ENCODE measurements around the gene ZFAND2A. TPM values are rescaled to one million over a fixed set of nuclear protein-coding genes. Genes with fewer than 3 reads are reported as not detected.

Gene ZFAND2A
- total and polyA plus RNA-seq, 7 donors: 21.6 to 231 (median 28.2) TPM

DNA sequence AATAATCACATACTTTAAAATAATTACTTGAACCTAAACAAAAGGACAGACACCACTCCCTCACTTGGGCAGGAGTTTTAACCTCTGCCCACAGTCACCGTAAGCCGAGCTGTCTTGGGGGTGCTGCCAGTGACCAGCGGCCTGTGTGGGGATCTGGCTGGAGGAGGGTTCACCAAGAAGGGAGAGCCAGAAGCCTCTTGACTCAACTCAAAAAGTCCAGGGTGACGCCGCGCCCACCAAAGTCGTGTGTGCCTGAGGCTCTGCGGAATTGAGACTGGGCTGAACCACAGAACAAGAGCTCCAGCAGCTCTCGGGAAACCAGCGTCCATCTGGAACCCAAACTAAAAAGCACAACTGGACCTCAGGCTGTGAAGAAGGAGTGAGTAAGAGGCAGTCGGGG lies 35.8 kb downstream of the ZFAND2A start:
- DNase-seq: no peak
- 84 to 87% methylated on average over 11 of the region's 11 CpGs for WGBS, 2 donors

DNA sequence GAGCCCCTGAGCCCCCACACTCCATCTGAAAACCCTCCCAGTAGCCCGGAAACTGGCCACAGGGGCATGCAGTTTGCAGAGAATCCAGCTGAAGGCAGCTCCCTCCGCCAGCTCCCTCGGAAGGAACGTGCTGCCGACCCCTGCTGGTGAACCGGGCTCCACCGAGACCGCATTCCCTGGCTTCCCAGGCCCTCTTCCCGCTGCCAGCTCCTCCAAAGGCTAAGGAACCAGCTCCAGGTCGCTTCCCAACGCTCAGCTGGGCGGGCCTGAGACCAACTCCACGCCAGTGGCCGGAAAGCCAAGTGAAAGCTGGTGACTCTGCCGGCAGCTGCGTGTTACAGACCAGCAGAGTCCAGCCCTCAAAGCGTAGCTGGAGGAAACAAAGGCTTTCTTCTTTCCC lies 36.3 kb downstream of the ZFAND2A start:
- peak in 3 of 4 donors; percentile 35 to 60 (median 50) for TF ChIP-seq POLR2AphosphoS5 (IDR thresholded peaks at IDR 0.05)
- TF ChIP-seq EP300 (IDR thresholded peaks at IDR 0.05): no peak
- TF ChIP-seq, protein P1, sequence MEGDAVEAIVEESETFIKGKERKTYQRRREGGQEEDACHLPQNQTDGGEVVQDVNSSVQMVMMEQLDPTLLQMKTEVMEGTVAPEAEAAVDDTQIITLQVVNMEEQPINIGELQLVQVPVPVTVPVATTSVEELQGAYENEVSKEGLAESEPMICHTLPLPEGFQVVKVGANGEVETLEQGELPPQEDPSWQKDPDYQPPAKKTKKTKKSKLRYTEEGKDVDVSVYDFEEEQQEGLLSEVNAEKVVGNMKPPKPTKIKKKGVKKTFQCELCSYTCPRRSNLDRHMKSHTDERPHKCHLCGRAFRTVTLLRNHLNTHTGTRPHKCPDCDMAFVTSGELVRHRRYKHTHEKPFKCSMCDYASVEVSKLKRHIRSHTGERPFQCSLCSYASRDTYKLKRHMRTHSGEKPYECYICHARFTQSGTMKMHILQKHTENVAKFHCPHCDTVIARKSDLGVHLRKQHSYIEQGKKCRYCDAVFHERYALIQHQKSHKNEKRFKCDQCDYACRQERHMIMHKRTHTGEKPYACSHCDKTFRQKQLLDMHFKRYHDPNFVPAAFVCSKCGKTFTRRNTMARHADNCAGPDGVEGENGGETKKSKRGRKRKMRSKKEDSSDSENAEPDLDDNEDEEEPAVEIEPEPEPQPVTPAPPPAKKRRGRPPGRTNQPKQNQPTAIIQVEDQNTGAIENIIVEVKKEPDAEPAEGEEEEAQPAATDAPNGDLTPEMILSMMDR (IDR thresholded peaks at IDR 0.05): peak; percentile 62 to 81 (median 70)
- Histone ChIP-seq H3K36me3 (peaks cover 0 to 5% (median 1%) of the 10 kb centered on the region in 4 donors), H3K27me3 (no peaks in the 10 kb centered on the region), H3K27ac (peak overlapping the region; percentile 74 to 87 (median 80)), H3K4me3 (peak overlapping the region in 3 of 4 donors; percentile 12 to 32 (median 27)), H3K9me3 (no peaks in the 10 kb centered on the region), H3K4me1 (peaks cover 0 to 25% (median 23%) of the 10 kb centered on the region in 4 donors)
- intact Hi-C loops (cut with DNase I): loop anchor here (1.0 kb wide), 1 partner anchor 36 kb away; no protein-coding TSS in a partner anchor
- 69 to 79% methylated on average over 17 of the region's 17 CpGs for WGBS, 2 donors
- DNase-seq: peak; percentile 94

More for the DNA sequence above, 35.8 kb downstream of the ZFAND2A start:
- Histone ChIP-seq H3K36me3 (peaks cover 0 to 5% (median 1%) of the 10 kb centered on the region in 4 donors), H3K4me1 (peaks cover 0 to 25% (median 23%) of the 10 kb centered on the region in 4 donors), H3K27me3 (no peaks in the 10 kb centered on the region), H3K9me3 (no peaks in the 10 kb centered on the region), H3K4me3 (peak overlapping the region in 3 of 4 donors; percentile 12 to 32 (median 27)), H3K27ac (peak overlapping the region; percentile 74 to 87 (median 80))
- intact Hi-C loops (cut with DNase I): no loop called here
- TF ChIP-seq EP300 (IDR thresholded peaks at IDR 0.05) (no peak), POLR2A (IDR thresholded peaks at IDR 0.05) (no peak), POLR2AphosphoS5 (IDR thresholded peaks at IDR 0.05) (no peak)
- TF ChIP-seq, protein P1 (IDR thresholded peaks at IDR 0.05): no peak

DNA sequence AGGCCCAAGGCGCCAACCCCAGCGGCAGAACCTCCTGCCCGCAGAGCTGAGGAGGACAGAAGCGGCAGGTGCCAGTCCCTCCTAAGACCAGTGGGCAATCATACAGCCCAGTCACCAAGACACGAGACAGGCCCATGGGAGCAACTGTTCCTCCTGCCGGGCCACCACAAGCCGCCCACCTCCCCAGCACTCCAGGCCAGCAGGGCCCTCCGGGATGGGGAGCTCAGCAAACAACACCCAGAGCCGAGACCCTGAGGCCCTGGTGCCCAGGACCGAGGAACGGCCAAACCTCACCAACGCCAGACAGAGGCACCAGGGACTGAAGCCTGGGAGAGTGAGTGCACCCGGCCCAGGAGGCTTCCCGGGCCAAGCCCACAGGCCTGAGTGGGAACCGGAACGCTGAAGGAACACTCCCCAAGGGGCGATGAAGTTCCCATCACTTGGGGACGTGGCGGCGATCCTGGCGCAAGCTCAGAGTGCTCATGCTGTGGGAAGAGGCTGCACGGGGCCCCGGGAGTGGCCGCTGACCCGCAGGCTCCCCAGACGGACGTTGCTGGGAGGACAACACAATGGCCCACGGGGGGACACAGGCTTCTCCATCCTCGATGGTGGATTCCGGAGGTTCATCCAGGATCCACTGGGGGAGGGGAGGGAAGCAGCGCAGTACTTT lies 37.0 kb downstream of the ZFAND2A start:
- TF ChIP-seq EP300 (IDR thresholded peaks at IDR 0.05) (no peak), POLR2A (IDR thresholded peaks at IDR 0.05) (no peak), POLR2AphosphoS5 (IDR thresholded peaks at IDR 0.05) (no peak)
- TF ChIP-seq, protein P1 (IDR thresholded peaks at IDR 0.05): no peak
- Histone ChIP-seq H3K27me3 (no peaks in the 10 kb centered on the region), H3K27ac (peak overlapping the region; percentile 74 to 87 (median 80)), H3K9me3 (no peaks in the 10 kb centered on the region), H3K36me3 (peaks cover 0 to 5% (median 1%) of the 10 kb centered on the region in 4 donors), H3K4me3 (peak overlapping the region in 1 of 4 donors; percentile 32), H3K4me1 (peaks cover 0 to 25% (median 23%) of the 10 kb centered on the region in 4 donors)
- intact Hi-C loops (cut with DNase I): loop anchor here (1.0 kb wide), 1 partner anchor 36 kb away; no protein-coding TSS in a partner anchor
- DNase-seq: no peak
- WGBS, 2 donors: 82 to 92% methylated on average over 31 of the region's 31 CpGs

DNA sequence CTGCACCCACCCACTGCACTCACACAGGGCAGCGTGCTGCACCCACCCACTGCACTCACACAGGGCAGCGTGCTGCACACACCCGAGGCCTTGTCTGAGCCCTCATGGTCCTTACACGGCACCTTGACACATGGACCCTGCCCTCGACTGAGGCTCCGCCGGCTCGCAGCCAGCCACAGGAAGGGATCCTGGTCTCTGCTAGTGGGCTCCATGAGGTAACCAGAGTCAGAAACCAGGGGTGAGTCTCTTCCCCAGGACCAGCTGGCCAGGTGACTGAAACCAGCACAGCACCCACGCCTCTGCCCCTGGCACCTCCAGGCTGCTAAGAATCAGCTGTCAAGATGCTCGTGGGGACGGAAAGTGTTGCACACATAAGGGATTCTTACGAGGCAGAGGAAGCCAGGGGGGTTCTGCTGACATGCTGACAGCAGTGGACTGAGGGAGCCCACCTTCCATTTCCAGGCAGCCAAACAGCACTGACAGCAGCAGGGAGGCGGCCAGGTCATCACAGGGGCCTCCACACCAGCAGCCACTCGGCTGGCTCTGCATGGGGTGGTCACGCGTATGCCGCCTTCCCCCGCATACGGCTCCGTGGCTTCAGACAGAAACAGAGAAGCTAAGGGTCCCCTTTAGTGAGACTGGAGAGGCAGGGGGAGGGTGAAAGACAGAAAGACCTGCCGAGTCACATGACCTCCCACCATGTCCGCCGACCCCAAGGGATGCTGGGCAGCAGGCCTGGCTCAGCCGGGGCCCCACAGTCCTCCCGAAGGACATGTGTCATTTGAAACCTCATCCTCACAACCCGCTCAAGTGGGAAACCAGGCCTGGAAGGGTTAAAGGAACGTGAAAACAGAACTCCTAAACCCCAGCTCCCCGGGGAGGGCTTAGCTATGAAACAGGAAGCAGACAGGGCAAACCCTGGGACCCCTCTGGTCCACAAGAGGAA lies 37.8 kb downstream of the ZFAND2A start:
- intact Hi-C loops (cut with DNase I): no loop called here
- Histone ChIP-seq H3K9me3 (no peaks in the 10 kb centered on the region), H3K4me1 (peaks cover 0 to 25% (median 23%) of the 10 kb centered on the region in 4 donors), H3K27me3 (no peaks in the 10 kb centered on the region), H3K36me3 (peaks cover 0 to 5% (median 1%) of the 10 kb centered on the region in 4 donors), H3K27ac (peak overlapping the region in 3 of 4 donors; percentile 78 to 87 (median 83)), H3K4me3 (no peak overlapping the region)
- TF ChIP-seq POLR2AphosphoS5 (IDR thresholded peaks at IDR 0.05) (no peak), EP300 (IDR thresholded peaks at IDR 0.05) (no peak)
- DNase-seq: no peak
- 81 to 90% methylated on average over 28 of the region's 28 CpGs for WGBS, 2 donors

Measured in sigmoid colon (tissue), 7 donors.